ENCODE measurements around the gene TYW1B.
A peak's percentile ranks its signal among the peaks of the same experiment; 100 is the strongest.
"Not testable (repeated sequence)": the region's sequence is repeated elsewhere in the genome, so short reads cannot be mapped to it uniquely, and the experiment has no call there.

TYW1B gene

GRCh38 chr7:72696643-72697042 is 131.4 kb downstream of the TYW1B start:
- DNase-seq (ENCODE audit: low spot score): not testable (repeated sequence)

GRCh38 chr7:72695482-72695881 is 132.5 kb downstream of the TYW1B start:
- not testable (repeated sequence) for DNase-seq (ENCODE audit: low spot score)

- DNase-seq (ENCODE audit: low spot score): not testable (repeated sequence)
These were observed 136.6 kb downstream of the TYW1B start for GRCh38 chr7:72691442-72691841.

GRCh38 chr7:72690177-72690576 is 137.8 kb downstream of the TYW1B start:
- peak; percentile 27 for DNase-seq (ENCODE audit: low spot score)

GRCh38 chr7:72689344-72689743 is 138.7 kb downstream of the TYW1B start:
- not testable (repeated sequence) for DNase-seq (ENCODE audit: low spot score)

- DNase-seq (ENCODE audit: low spot score): not testable (repeated sequence)
These were observed 146.8 kb downstream of the TYW1B start for GRCh38 chr7:72681211-72681610.

- DNase-seq (ENCODE audit: low spot score): not testable (repeated sequence)
These were observed 151.1 kb downstream of the TYW1B start for GRCh38 chr7:72676880-72677279.

- DNase-seq (ENCODE audit: low spot score): not testable (repeated sequence)
These were observed 151.8 kb downstream of the TYW1B start for GRCh38 chr7:72676086-72676690.

GRCh38 chr7:72675686-72676085 is 152.3 kb downstream of the TYW1B start:
- not testable (repeated sequence) for DNase-seq (ENCODE audit: low spot score)

GRCh38 chr7:72674394-72674793 is 153.6 kb downstream of the TYW1B start:
- no peak for DNase-seq (ENCODE audit: low spot score)

- not testable (repeated sequence) for DNase-seq (ENCODE audit: low spot score)
These were observed 157.2 kb downstream of the TYW1B start for GRCh38 chr7:72670850-72671249.

- DNase-seq (ENCODE audit: low spot score): not testable (repeated sequence)
These were observed 159.6 kb downstream of the TYW1B start for GRCh38 chr7:72668435-72668834.

- DNase-seq (ENCODE audit: low spot score): not testable (repeated sequence)
These were observed 161.0 kb downstream of the TYW1B start for GRCh38 chr7:72667049-72667448.

- DNase-seq (ENCODE audit: low spot score): not testable (repeated sequence)
These were observed 179.4 kb downstream of the TYW1B start for GRCh38 chr7:72648574-72648973.

- not testable (repeated sequence) for DNase-seq (ENCODE audit: low spot score)
These were observed 184.3 kb downstream of the TYW1B start for GRCh38 chr7:72643708-72644107.

GRCh38 chr7:72641485-72642248 is 186.3 kb downstream of the TYW1B start:
- DNase-seq (ENCODE audit: low spot score): not testable (repeated sequence)

- not testable (repeated sequence) for DNase-seq (ENCODE audit: low spot score)
These were observed 187.3 kb downstream of the TYW1B start for GRCh38 chr7:72640740-72641139.

GRCh38 chr7:72635273-72635908 is 192.6 kb downstream of the TYW1B start:
- DNase-seq (ENCODE audit: low spot score): not testable (repeated sequence)

- DNase-seq (ENCODE audit: low spot score): peak; percentile 16
These were observed 195.2 kb downstream of the TYW1B start for GRCh38 chr7:72632765-72633292.

GRCh38 chr7:72628375-72628774 is 199.6 kb downstream of the TYW1B start:
- DNase-seq (ENCODE audit: low spot score): not testable (repeated sequence)

- DNase-seq (ENCODE audit: low spot score): not testable (repeated sequence)
These were observed 201.5 kb downstream of the TYW1B start for GRCh38 chr7:72626428-72627011.

All from hematopoietic multipotent progenitor cell treated with erythropoietin and hydrocortisone succinate and interleukin-3 and kit ligand, for 15 days (in vitro differentiated cells).